ENCODE data around the gene IQSEC3.

IQSEC3 gene

GRCh38 chr12:207804-208203, 141.2 kb downstream of the IQSEC3 start:
- no peaks in the 10 kb centered on the region for H3K9me3 ChIP-seq (ENCODE audit: insufficient read depth, low read depth, low read length)
- 90% methylated on average over 8 of the region's 10 CpGs for WGBS
- no peaks in the 10 kb centered on the region for H3K36me3 ChIP-seq (ENCODE audit: insufficient read depth, low read length)
- peaks cover 98% of the 10 kb centered on the region for H3K27me3 ChIP-seq (ENCODE audit: insufficient read depth, low read length)
- no peak overlapping the region for H3K27ac ChIP-seq (ENCODE audit: low read depth, low read length)
- H3K4me1 ChIP-seq (ENCODE audit: insufficient read depth, low read length), result peaks cover 5% of the 10 kb centered on the region; the same call in 1 of the 2 replicates
- no peak overlapping the region for H3K4me3 ChIP-seq (ENCODE audit: low read length)
- H3K9ac ChIP-seq (ENCODE audit: low read depth, low read length), result no peak overlapping the region

GRCh38 chr12:208813-209212, 142.2 kb downstream of the IQSEC3 start:
- Histone ChIP-seq H3K9ac (ENCODE audit: low read depth, low read length) (no peak overlapping the region), H3K4me3 (ENCODE audit: low read length) (no peak overlapping the region), H3K36me3 (ENCODE audit: insufficient read depth, low read length) (no peaks in the 10 kb centered on the region), H3K27ac (ENCODE audit: low read depth, low read length) (no peak overlapping the region), H3K4me1 (ENCODE audit: insufficient read depth, low read length) (peaks cover 8% of the 10 kb centered on the region; the same call in 1 of the 2 replicates), H3K9me3 (ENCODE audit: insufficient read depth, low read depth, low read length) (no peaks in the 10 kb centered on the region), H3K27me3 (ENCODE audit: insufficient read depth, low read length) (peaks cover 98% of the 10 kb centered on the region)
- WGBS, result 84% methylated on average over 4 of the region's 4 CpGs

- Histone ChIP-seq H3K27ac (ENCODE audit: low read depth, low read length) (no peak overlapping the region), H3K4me1 (ENCODE audit: insufficient read depth, low read length) (peaks cover 9% of the 10 kb centered on the region; the same call in 1 of the 2 replicates), H3K9me3 (ENCODE audit: insufficient read depth, low read depth, low read length) (no peaks in the 10 kb centered on the region), H3K9ac (ENCODE audit: low read depth, low read length) (no peak overlapping the region), H3K36me3 (ENCODE audit: insufficient read depth, low read length) (no peaks in the 10 kb centered on the region), H3K27me3 (ENCODE audit: insufficient read depth, low read length) (peaks cover 98% of the 10 kb centered on the region), H3K4me3 (ENCODE audit: low read length) (no peak overlapping the region)
- whole genome bisulfite sequencing, result 86% methylated on average over 14 of the region's 15 CpGs
These were observed 142.7 kb downstream of the IQSEC3 start for GRCh38 chr12:209246-209645.

GRCh38 chr12:209851-210250, 143.3 kb downstream of the IQSEC3 start:
- 89% methylated on average over 12 of the region's 12 CpGs for WGBS
- Histone ChIP-seq H3K9ac (ENCODE audit: low read depth, low read length) (no peak overlapping the region), H3K4me3 (ENCODE audit: low read length) (no peak overlapping the region), H3K9me3 (ENCODE audit: insufficient read depth, low read depth, low read length) (no peaks in the 10 kb centered on the region), H3K27ac (ENCODE audit: low read depth, low read length) (no peak overlapping the region), H3K36me3 (ENCODE audit: insufficient read depth, low read length) (no peaks in the 10 kb centered on the region), H3K27me3 (ENCODE audit: insufficient read depth, low read length) (peaks cover 97% of the 10 kb centered on the region), H3K4me1 (ENCODE audit: insufficient read depth, low read length) (peaks cover 10% of the 10 kb centered on the region; the same call in 1 of the 2 replicates)

GRCh38 chr12:210277-211141, 143.9 kb downstream of the IQSEC3 start:
- no peaks in the 10 kb centered on the region for H3K36me3 ChIP-seq (ENCODE audit: insufficient read depth, low read length)
- no peak overlapping the region for H3K9ac ChIP-seq (ENCODE audit: low read depth, low read length)
- no peak overlapping the region for H3K27ac ChIP-seq (ENCODE audit: low read depth, low read length)
- 77% methylated on average over 16 of the region's 16 CpGs for WGBS
- no peak overlapping the region for H3K4me3 ChIP-seq (ENCODE audit: low read length)
- H3K27me3 ChIP-seq (ENCODE audit: insufficient read depth, low read length), result peaks cover 97% of the 10 kb centered on the region
- peaks cover 10% of the 10 kb centered on the region; the same call in 1 of the 2 replicates for H3K4me1 ChIP-seq (ENCODE audit: insufficient read depth, low read length)
- H3K9me3 ChIP-seq (ENCODE audit: insufficient read depth, low read depth, low read length), result no peaks in the 10 kb centered on the region

GRCh38 chr12:211142-211465, 144.5 kb downstream of the IQSEC3 start:
- Histone ChIP-seq H3K36me3 (ENCODE audit: insufficient read depth, low read length) (no peaks in the 10 kb centered on the region), H3K27ac (ENCODE audit: low read depth, low read length) (no peak overlapping the region), H3K4me1 (ENCODE audit: insufficient read depth, low read length) (peaks cover 10% of the 10 kb centered on the region; the same call in 1 of the 2 replicates), H3K4me3 (ENCODE audit: low read length) (no peak overlapping the region), H3K9ac (ENCODE audit: low read depth, low read length) (no peak overlapping the region), H3K27me3 (ENCODE audit: insufficient read depth, low read length) (peaks cover 92% of the 10 kb centered on the region), H3K9me3 (ENCODE audit: insufficient read depth, low read depth, low read length) (no peaks in the 10 kb centered on the region)
- 85% methylated on average over 3 of the region's 3 CpGs for whole genome bisulfite sequencing

GRCh38 chr12:211639-212414, 145.3 kb downstream of the IQSEC3 start:
- Histone ChIP-seq H3K27me3 (ENCODE audit: insufficient read depth, low read length) (peaks cover 84% of the 10 kb centered on the region), H3K27ac (ENCODE audit: low read depth, low read length) (no peak overlapping the region), H3K4me1 (ENCODE audit: insufficient read depth, low read length) (peaks cover 10% of the 10 kb centered on the region; the same call in 1 of the 2 replicates), H3K9ac (ENCODE audit: low read depth, low read length) (no peak overlapping the region), H3K9me3 (ENCODE audit: insufficient read depth, low read depth, low read length) (no peaks in the 10 kb centered on the region), H3K4me3 (ENCODE audit: low read length) (no peak overlapping the region), H3K36me3 (ENCODE audit: insufficient read depth, low read length) (no peaks in the 10 kb centered on the region)
- 47% methylated on average over 16 of the region's 16 CpGs for WGBS

- Histone ChIP-seq H3K27me3 (ENCODE audit: insufficient read depth, low read length) (peaks cover 80% of the 10 kb centered on the region), H3K27ac (ENCODE audit: low read depth, low read length) (no peak overlapping the region), H3K9ac (ENCODE audit: low read depth, low read length) (no peak overlapping the region), H3K4me1 (ENCODE audit: insufficient read depth, low read length) (peaks cover 10% of the 10 kb centered on the region; the same call in 1 of the 2 replicates), H3K9me3 (ENCODE audit: insufficient read depth, low read depth, low read length) (no peaks in the 10 kb centered on the region), H3K4me3 (ENCODE audit: low read length) (no peak overlapping the region), H3K36me3 (ENCODE audit: insufficient read depth, low read length) (no peaks in the 10 kb centered on the region)
- WGBS, result 63% methylated on average over 8 of the region's 8 CpGs
These were observed 145.8 kb downstream of the IQSEC3 start for GRCh38 chr12:212415-212714.

GRCh38 chr12:212715-213526, 146.4 kb downstream of the IQSEC3 start:
- no peaks in the 10 kb centered on the region for H3K36me3 ChIP-seq (ENCODE audit: insufficient read depth, low read length)
- H3K4me1 ChIP-seq (ENCODE audit: insufficient read depth, low read length), result peaks cover 10% of the 10 kb centered on the region; the same call in 1 of the 2 replicates
- WGBS, result 50% methylated on average over 19 of the region's 22 CpGs
- H3K27ac ChIP-seq (ENCODE audit: low read depth, low read length), result no peak overlapping the region
- no peaks in the 10 kb centered on the region for H3K9me3 ChIP-seq (ENCODE audit: insufficient read depth, low read depth, low read length)
- peaks cover 75% of the 10 kb centered on the region for H3K27me3 ChIP-seq (ENCODE audit: insufficient read depth, low read length)
- no peak overlapping the region for H3K4me3 ChIP-seq (ENCODE audit: low read length)
- H3K9ac ChIP-seq (ENCODE audit: low read depth, low read length), result no peak overlapping the region

GRCh38 chr12:213527-213932, 147.0 kb downstream of the IQSEC3 start:
- 43% methylated on average over 12 of the region's 12 CpGs for WGBS

More at GRCh38 chr12:213527-213932, 147.0 kb downstream of the IQSEC3 start:
- Histone ChIP-seq H3K27me3 (ENCODE audit: insufficient read depth, low read length) (peaks cover 69% of the 10 kb centered on the region), H3K4me1 (ENCODE audit: insufficient read depth, low read length) (peaks cover 10% of the 10 kb centered on the region; the same call in 1 of the 2 replicates), H3K27ac (ENCODE audit: low read depth, low read length) (no peak overlapping the region), H3K9ac (ENCODE audit: low read depth, low read length) (no peak overlapping the region), H3K9me3 (ENCODE audit: insufficient read depth, low read depth, low read length) (no peaks in the 10 kb centered on the region), H3K4me3 (ENCODE audit: low read length) (peak overlapping the region; percentile 11; the same call in 1 of the 2 replicates), H3K36me3 (ENCODE audit: insufficient read depth, low read length) (no peaks in the 10 kb centered on the region)

All from HUES64 (cell line).